HUES6 (cell line): ENCODE data around the gene ERBB4.

Source experiments
- H3K27ac ChIP-seq: 2 replicates; pipeline ENCODE4 v1.7.0; 2013; ENCODE audit warnings: low read depth, mild to moderate bottlenecking, low read length, inconsistent platforms
- H3K27me3 ChIP-seq: 2 replicates; pipeline ENCODE4 v1.6.1; 2013; ENCODE audit warnings: low read length; ENCODE audit not compliant: control insufficient read depth, insufficient read depth
- H3K36me3 ChIP-seq: 2 replicates; pipeline ENCODE4 v1.6.1; 2013; ENCODE audit warnings: low read length; ENCODE audit not compliant: control insufficient read depth, insufficient read depth
- H3K4me1 ChIP-seq: 2 replicates; pipeline ENCODE4 v1.6.1; 2013; ENCODE audit warnings: low read length; ENCODE audit not compliant: control insufficient read depth, insufficient read depth
- H3K4me3 ChIP-seq: 2 replicates; pipeline ENCODE4 v1.5.1; 2013; ENCODE audit warnings: low read depth, low read length
- H3K9ac ChIP-seq: one replicate; pipeline ENCODE4 v1.6.1; 2013; ENCODE audit warnings: mild to moderate bottlenecking, low read length
- H3K9me3 ChIP-seq: 2 replicates; pipeline ENCODE4 v1.6.1; 2013; ENCODE audit warnings: low read depth, low read length; ENCODE audit not compliant: control insufficient read depth, insufficient read depth

Gene ERBB4

GRCh38 chr2:212181646-212182045, 357.0 kb downstream of the ERBB4 start:
- H3K4me1 ChIP-seq: no peaks in the 10 kb centered on the region
- no peaks in the 10 kb centered on the region for H3K27me3 ChIP-seq
- no peaks in the 10 kb centered on the region for H3K36me3 ChIP-seq
- H3K9ac ChIP-seq: no peak overlapping the region
- H3K27ac ChIP-seq: no peak overlapping the region
- no peaks in the 10 kb centered on the region for H3K9me3 ChIP-seq
- H3K4me3 ChIP-seq: no peak overlapping the region

DNA sequence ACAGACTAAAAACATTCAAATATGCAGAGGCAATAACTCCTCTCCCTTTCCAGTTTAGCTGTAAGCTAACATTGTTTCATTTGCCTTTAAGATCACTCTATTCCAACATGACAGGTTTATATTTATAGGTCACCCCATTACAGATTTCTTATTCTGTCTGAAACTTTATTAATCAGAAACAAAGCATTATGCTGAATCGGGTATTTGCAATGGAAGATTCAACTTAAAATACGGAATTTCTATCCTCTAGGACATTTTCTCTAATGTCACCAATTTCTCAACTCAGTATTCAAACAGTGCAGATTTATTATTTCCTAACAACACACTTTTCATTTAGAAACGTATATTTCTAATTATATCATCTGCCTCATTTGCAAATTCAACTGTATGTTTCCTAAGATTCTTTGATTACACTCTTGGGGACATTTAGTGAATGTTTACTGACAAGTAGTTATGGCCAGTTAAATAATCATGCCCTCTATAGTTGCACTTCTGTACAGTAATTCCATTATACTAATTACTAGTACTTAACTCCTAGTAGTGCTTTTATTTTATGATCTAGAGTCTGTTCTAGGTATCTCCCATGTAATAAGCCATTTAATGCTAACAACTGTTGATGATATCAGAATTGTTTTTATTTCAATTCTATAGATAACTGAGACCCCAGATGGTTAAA, 358.1 kb downstream of the ERBB4 start:
- no peaks in the 10 kb centered on the region for H3K36me3 ChIP-seq
- no peaks in the 10 kb centered on the region for H3K9me3 ChIP-seq
- H3K4me1 ChIP-seq: no peaks in the 10 kb centered on the region
- no peak overlapping the region for H3K27ac ChIP-seq
- no peak overlapping the region for H3K9ac ChIP-seq
- no peaks in the 10 kb centered on the region for H3K27me3 ChIP-seq
- H3K4me3 ChIP-seq: no peak overlapping the region

GRCh38 chr2:212177724-212178123, 360.9 kb downstream of the ERBB4 start:
- no peaks in the 10 kb centered on the region for H3K9me3 ChIP-seq
- H3K27ac ChIP-seq: no peak overlapping the region
- no peak overlapping the region for H3K9ac ChIP-seq
- H3K4me3 ChIP-seq: no peak overlapping the region
- H3K27me3 ChIP-seq: no peaks in the 10 kb centered on the region
- no peaks in the 10 kb centered on the region for H3K36me3 ChIP-seq
- no peaks in the 10 kb centered on the region for H3K4me1 ChIP-seq

DNA sequence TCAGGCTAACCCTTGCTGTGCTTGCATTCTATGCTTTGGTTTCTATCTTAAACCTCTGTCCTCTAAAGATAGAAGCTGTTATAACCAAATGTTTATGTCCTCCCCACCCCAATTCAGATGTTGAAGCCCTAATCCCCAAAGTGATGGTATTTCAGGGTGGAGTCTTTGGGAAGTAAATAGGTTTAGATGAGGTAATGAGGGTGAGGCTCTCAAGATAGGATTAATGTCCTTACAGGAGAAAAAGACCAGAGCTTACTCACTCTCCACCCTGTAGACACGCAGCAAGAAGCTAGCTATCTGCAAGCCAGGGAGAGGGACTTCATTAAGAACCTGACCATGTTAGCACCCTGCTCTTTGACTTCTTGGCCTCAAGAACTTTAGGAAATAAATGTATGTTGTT, 362.5 kb downstream of the ERBB4 start:
- H3K36me3 ChIP-seq: no peaks in the 10 kb centered on the region
- no peaks in the 10 kb centered on the region for H3K27me3 ChIP-seq
- H3K27ac ChIP-seq: no peak overlapping the region
- peaks cover 7% of the 10 kb centered on the region; the same call in 1 of the 2 replicates for H3K9me3 ChIP-seq
- no peaks in the 10 kb centered on the region for H3K4me1 ChIP-seq
- H3K9ac ChIP-seq: no peak overlapping the region
- H3K4me3 ChIP-seq: no peak overlapping the region

DNA sequence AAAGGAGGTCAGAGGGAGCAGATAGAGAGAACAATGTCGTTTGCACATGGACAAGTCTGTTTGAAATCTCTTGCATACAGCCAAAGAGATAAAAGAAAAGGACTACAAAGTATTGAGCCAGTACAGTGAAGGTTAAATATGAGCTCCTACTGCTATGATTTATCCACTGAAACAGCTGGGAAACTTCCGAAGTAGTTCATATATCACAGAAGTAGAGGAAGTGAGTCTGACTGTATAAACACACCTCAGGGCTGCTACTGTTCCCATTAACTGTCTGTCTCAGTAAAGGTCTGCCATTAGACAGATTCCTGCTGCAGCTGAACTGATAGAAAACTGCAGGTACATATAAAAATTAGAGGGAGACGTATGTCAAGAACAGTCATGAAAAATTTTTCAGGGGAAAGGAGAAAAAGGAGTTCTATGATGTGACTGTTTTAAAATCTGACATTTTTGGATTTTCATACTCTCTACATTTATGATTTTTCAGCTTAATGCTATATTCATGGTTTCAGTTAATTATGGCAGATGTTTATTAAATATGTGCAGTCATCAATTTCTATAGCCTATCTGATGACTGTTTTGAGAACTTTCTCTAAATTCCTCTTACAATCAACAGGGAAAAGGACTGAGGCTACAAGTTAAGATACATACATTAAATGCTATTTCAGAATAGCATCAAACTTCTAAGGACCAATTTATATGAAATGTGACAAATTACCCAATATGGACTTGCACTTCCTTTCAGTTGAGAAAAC, 364.7 kb downstream of the ERBB4 start:
- H3K9ac ChIP-seq: no peak overlapping the region
- H3K4me3 ChIP-seq: no peak overlapping the region
- no peak overlapping the region for H3K27ac ChIP-seq
- no peaks in the 10 kb centered on the region for H3K4me1 ChIP-seq
- peaks cover 21% of the 10 kb centered on the region for H3K9me3 ChIP-seq
- no peaks in the 10 kb centered on the region for H3K27me3 ChIP-seq
- H3K36me3 ChIP-seq: no peaks in the 10 kb centered on the region

DNA sequence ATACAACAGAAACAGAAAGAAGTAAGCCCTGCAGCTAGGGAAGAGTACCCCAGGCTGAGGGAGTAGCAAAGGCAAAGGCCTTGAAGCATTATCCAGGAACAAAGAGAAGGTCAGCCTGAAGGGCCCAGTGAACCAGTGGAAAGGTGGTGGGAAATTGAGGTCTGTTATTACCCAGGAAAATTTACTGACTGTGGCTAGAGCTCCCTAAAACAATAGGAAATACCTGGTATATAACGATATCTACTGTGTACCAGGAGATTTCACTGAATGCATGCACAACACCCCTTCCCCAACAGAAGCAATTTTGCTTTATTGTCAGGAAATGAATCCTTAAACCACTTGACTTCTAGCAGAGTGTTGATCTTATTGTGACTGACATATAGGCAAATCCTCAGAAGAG, 365.3 kb downstream of the ERBB4 start:
- Histone ChIP-seq H3K9ac (no peak overlapping the region), H3K4me1 (no peaks in the 10 kb centered on the region), H3K36me3 (no peaks in the 10 kb centered on the region), H3K9me3 (peaks cover 21% of the 10 kb centered on the region), H3K27me3 (no peaks in the 10 kb centered on the region), H3K4me3 (no peak overlapping the region), H3K27ac (no peak overlapping the region)

- Histone ChIP-seq H3K4me3 (no peak overlapping the region), H3K27me3 (no peaks in the 10 kb centered on the region), H3K9ac (no peak overlapping the region), H3K9me3 (peaks cover 21% of the 10 kb centered on the region), H3K4me1 (no peaks in the 10 kb centered on the region), H3K36me3 (no peaks in the 10 kb centered on the region), H3K27ac (no peak overlapping the region)
Observed at GRCh38 chr2:212170382-212170781, 368.2 kb downstream of the ERBB4 start.

DNA sequence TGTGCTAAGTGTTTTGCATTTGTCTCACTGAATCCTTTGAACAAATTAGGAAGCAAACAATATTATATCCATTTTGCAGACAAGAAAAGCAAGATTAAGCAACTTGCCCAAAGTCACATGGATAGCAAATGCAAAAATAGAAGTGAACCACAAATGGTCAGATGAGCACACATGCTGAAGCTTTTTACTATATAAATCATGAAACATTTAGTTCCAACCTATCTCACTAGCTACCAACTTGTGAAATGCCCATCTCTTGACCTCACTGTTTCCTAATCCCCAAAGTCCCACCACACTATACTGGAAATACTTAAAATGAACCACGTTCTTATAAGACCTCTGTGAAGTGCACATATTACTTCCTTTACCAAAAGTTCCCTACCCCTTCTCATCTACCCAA, 380.5 kb downstream of the ERBB4 start:
- H3K4me3 ChIP-seq: no peak overlapping the region
- H3K27ac ChIP-seq: no peak overlapping the region
- H3K36me3 ChIP-seq: no peaks in the 10 kb centered on the region
- no peaks in the 10 kb centered on the region for H3K27me3 ChIP-seq
- no peak overlapping the region for H3K9ac ChIP-seq
- no peaks in the 10 kb centered on the region for H3K4me1 ChIP-seq
- no peaks in the 10 kb centered on the region for H3K9me3 ChIP-seq

GRCh38 chr2:212157012-212157411, 381.6 kb downstream of the ERBB4 start:
- no peaks in the 10 kb centered on the region for H3K9me3 ChIP-seq
- no peak overlapping the region for H3K27ac ChIP-seq
- H3K36me3 ChIP-seq: no peaks in the 10 kb centered on the region
- H3K4me3 ChIP-seq: no peak overlapping the region
- H3K9ac ChIP-seq: no peak overlapping the region
- H3K4me1 ChIP-seq: no peaks in the 10 kb centered on the region
- H3K27me3 ChIP-seq: no peaks in the 10 kb centered on the region

DNA sequence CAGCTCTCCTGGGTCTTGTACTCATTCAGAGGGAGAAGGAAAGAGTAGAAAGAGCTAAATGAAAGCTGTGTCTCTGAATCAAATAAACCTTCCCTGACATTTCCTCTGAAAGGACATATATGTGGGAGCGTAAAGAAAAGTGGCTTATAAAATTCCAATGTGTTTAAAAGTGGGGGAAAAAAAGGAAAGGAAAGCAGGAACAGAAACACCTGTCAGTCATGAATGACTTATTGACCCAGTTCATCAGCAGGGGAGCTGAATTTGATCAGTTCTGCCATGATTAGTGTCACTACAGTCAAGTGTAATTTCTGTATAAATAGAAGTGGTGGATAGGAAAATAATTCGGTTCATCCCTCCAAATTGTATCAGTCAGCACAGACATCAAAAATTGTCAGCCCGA, 382.5 kb downstream of the ERBB4 start:
- H3K9me3 ChIP-seq: no peaks in the 10 kb centered on the region
- H3K27ac ChIP-seq: no peak overlapping the region
- no peak overlapping the region for H3K9ac ChIP-seq
- no peaks in the 10 kb centered on the region for H3K36me3 ChIP-seq
- H3K4me1 ChIP-seq: no peaks in the 10 kb centered on the region
- H3K27me3 ChIP-seq: no peaks in the 10 kb centered on the region
- H3K4me3 ChIP-seq: no peak overlapping the region

- H3K36me3 ChIP-seq: no peaks in the 10 kb centered on the region
- no peak overlapping the region for H3K9ac ChIP-seq
- H3K27me3 ChIP-seq: no peaks in the 10 kb centered on the region
- no peak overlapping the region for H3K27ac ChIP-seq
- H3K9me3 ChIP-seq: no peaks in the 10 kb centered on the region
- H3K4me1 ChIP-seq: no peaks in the 10 kb centered on the region
- H3K4me3 ChIP-seq: no peak overlapping the region
Observed at GRCh38 chr2:212154477-212154878, 384.1 kb downstream of the ERBB4 start.
